Nephron (organoid): ENCODE results near the gene GAL3ST2.
A peak's percentile ranks its signal among the peaks of the same experiment; 100 is the strongest.

Experiments used
- H3K27ac Mint-ChIP-seq, 3 experiments: 2 replicates each; pipeline ENCODE4 v1.8.0; 2020; ENCODE audit warnings: mixed read lengths in 3 of 3, mild to moderate bottlenecking in 2 of 3, moderate library complexity in 1 of 3
- H3K27me3 Mint-ChIP-seq: 2 replicates; pipeline ENCODE4 v1.8.0; 2021; ENCODE audit warnings: low read depth, mild to moderate bottlenecking, moderate library complexity, mixed read lengths
- H3K36me3 Mint-ChIP-seq: 2 replicates; pipeline ENCODE4 v1.8.0; 2020; ENCODE audit warnings: low read depth, mixed read lengths
- H3K4me1 Mint-ChIP-seq: 2 replicates; pipeline ENCODE4 v1.8.0; 2020; ENCODE audit warnings: mixed read lengths
- H3K4me3 Mint-ChIP-seq, 3 experiments: 2 replicates each; pipeline ENCODE4 v1.8.0; 2020; ENCODE audit warnings: mild to moderate bottlenecking in 3 of 3, mixed read lengths in 3 of 3, moderate library complexity in 2 of 3
- H3K9me3 Mint-ChIP-seq: 2 replicates; pipeline ENCODE4 v1.8.0; 2020; ENCODE audit warnings: mixed read lengths
- CTCF ChIP-seq, 3 experiments: fragments of 200-600 bp; sonication (generic); IDR thresholded peaks; one replicate each; pipeline ENCODE4 v1.5.0; 2021; ENCODE audit warnings: antibody characterized with exemption in 3 of 3; ENCODE audit not compliant: unreplicated experiment in 3 of 3

The GAL3ST2 gene

GRCh38 chr2:241760301-241760771 is 16.3 kb upstream of the GAL3ST2 start:
- Mint-ChIP-seq H3K4me1 (peaks cover 29% of the 10 kb centered on the region), H3K9me3 (peaks cover 5% of the 10 kb centered on the region), H3K27ac (no peak overlapping the region), H3K4me3 (no peak overlapping the region), H3K27me3 (peaks cover 3% of the 10 kb centered on the region), H3K36me3 (peaks cover 41% of the 10 kb centered on the region)
- TF ChIP-seq CTCF (IDR thresholded peaks at IDR 0.05; ENCODE audit: unreplicated experiment in 3 of 3): no peak

DNA sequence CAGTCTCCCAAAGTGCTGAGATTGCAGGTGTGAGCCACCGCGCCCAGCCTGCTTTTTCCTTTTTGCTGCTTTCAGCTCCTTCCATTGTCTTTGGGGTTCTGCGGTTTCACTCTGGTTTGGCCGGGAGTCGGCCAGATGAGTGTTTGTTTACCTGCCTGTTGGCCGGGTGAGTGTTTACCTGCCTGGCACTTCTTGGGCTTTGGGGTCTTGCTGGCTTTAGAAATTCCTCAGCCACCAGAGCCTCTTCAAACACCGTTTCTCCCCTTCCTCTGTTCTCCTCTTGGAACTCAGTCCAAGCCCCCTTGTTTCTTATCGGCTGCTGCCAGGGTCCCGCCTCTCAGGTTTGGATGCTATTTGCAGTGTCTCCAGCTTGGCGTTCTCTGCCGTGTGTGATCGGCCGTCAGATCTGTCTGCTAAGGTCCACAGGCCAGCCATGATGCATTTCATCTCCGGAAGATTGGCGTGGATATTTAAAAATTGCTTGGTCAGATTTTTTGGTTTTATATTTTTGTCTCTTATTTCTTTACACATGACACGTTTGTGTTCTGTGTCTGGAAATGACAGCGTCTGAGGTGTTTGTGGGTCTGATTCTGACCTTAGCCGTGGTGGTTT is 14.2 kb upstream of the GAL3ST2 start:
- no peak for TF ChIP-seq CTCF (IDR thresholded peaks at IDR 0.05; ENCODE audit: unreplicated experiment in 3 of 3)
- Mint-ChIP-seq H3K9me3 (peaks cover 5% of the 10 kb centered on the region), H3K36me3 (peaks cover 34% of the 10 kb centered on the region), H3K4me3 (no peak overlapping the region), H3K27ac (peak overlapping the region in 2 of 3 experiments; percentile 60 to 71), H3K27me3 (peaks cover 3% of the 10 kb centered on the region), H3K4me1 (peaks cover 29% of the 10 kb centered on the region)

- Mint-ChIP-seq H3K9me3 (peaks cover 5% of the 10 kb centered on the region), H3K36me3 (peaks cover 31% of the 10 kb centered on the region), H3K4me3 (no peak overlapping the region), H3K27me3 (peaks cover 3% of the 10 kb centered on the region), H3K27ac (peak overlapping the region in 2 of 3 experiments; percentile 60 to 71), H3K4me1 (peaks cover 29% of the 10 kb centered on the region)
- no peak for TF ChIP-seq CTCF (IDR thresholded peaks at IDR 0.05; ENCODE audit: unreplicated experiment in 3 of 3)
Measured at GRCh38 chr2:241762933-241763369, 13.7 kb upstream of the GAL3ST2 start.

DNA sequence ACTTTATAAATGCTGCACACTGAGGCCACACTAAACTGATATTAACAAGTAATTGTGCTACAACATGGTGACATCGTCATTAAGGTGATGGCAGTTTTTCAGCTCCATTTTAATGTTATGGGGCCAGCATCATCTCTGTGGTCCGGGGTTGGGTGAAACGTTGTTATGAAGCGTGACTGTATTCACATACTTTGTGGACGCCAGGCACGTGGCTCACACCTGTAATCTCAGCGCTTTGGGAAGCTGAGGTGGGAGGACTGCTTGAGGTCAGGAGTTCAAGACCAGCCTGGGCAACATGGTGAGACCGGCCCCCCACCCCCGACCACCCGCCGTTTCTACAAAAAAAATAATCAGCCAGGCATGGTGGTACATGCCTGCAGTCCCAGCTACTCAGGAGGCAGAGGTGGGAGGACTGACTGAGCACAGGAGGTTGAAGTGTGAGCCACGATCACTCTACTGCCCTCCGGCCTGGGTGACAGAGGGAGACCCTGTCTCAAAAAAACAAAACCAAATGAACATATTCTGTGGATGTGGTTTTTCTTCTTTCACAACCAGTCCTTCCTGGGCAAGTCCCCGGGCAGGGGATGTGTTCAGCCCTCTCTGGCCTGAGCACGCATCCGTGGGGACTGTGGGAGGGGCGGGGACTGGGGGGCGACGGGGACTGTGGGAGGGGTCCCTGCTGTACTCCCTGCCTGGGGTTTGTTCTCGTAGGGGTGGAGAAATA is 12.9 kb upstream of the GAL3ST2 start:
- peaks cover 5% of the 10 kb centered on the region for H3K9me3 Mint-ChIP-seq
- peaks cover 27% of the 10 kb centered on the region for H3K36me3 Mint-ChIP-seq
- no peak overlapping the region for H3K4me3 Mint-ChIP-seq
- H3K27me3 Mint-ChIP-seq: peaks cover 3% of the 10 kb centered on the region
- H3K4me1 Mint-ChIP-seq: peaks cover 29% of the 10 kb centered on the region
- no peak for TF ChIP-seq CTCF (IDR thresholded peaks at IDR 0.05; ENCODE audit: unreplicated experiment in 3 of 3)
- peak overlapping the region; percentile 42 to 79 (median 71) for H3K27ac Mint-ChIP-seq

- H3K4me1 Mint-ChIP-seq: peaks cover 20% of the 10 kb centered on the region
- H3K27me3 Mint-ChIP-seq: peaks cover 3% of the 10 kb centered on the region
- H3K9me3 Mint-ChIP-seq: peaks cover 3% of the 10 kb centered on the region
- H3K4me3 Mint-ChIP-seq: no peak overlapping the region
- H3K27ac Mint-ChIP-seq: peak overlapping the region; percentile 42 to 92 (median 79)
- no peak for TF ChIP-seq CTCF (IDR thresholded peaks at IDR 0.05; ENCODE audit: unreplicated experiment in 3 of 3)
- peaks cover 19% of the 10 kb centered on the region for H3K36me3 Mint-ChIP-seq
Measured at GRCh38 chr2:241764275-241765241, 12.1 kb upstream of the GAL3ST2 start.
